Epithelial cell of proximal tubule (primary cell): ENCODE measurements around the gene MYO10. TPM values are rescaled to one million over a fixed set of nuclear protein-coding genes. Genes with fewer than 3 reads are reported as not detected.

ENCODE experiments used
- DNase-seq: peaks from one replicate; pipeline ENCODE4 v3.0.0-alpha.2; 2011; ENCODE audit warnings: low read depth
- H3K4me3 ChIP-seq: 2 replicates; pipeline ENCODE4 v1.5.1; 2011; ENCODE audit warnings: low read depth, mild to moderate bottlenecking, low read length
- CTCF ChIP-seq: conservative IDR thresholded peaks from 2 replicates; pipeline ENCODE4 v1.5.1; 2012; ENCODE audit warnings: low read depth, mild to moderate bottlenecking, low read length
- total RNA-seq: library from RNA; depleted of rRNA; stranded (reverse); fragments of >200 nt; gene quantifications from 2 replicates; pipeline ENCODE4 v1.2.3, GENCODE V29; 2015

MYO10 gene
- total RNA-seq, 1 donor from 2014 or later: 31.5 TPM

- no peak for DNase-seq
- no peak for TF ChIP-seq CTCF
These were observed 178.9 kb downstream of the MYO10 start for GRCh38 chr5:16757146-16757545.

GRCh38 chr5:16756692-16757091, 179.4 kb downstream of the MYO10 start:
- no peak for TF ChIP-seq CTCF
- H3K4me3 ChIP-seq: no peak overlapping the region
- no peak for DNase-seq

More at GRCh38 chr5:16757146-16757545, 178.9 kb downstream of the MYO10 start:
- H3K4me3 ChIP-seq: no peak overlapping the region

GRCh38 chr5:16755641-16756040, 180.4 kb downstream of the MYO10 start:
- H3K4me3 ChIP-seq: no peak overlapping the region
- no peak for DNase-seq
- TF ChIP-seq CTCF: no peak

GRCh38 chr5:16754601-16755000, 181.5 kb downstream of the MYO10 start:
- no peak overlapping the region for H3K4me3 ChIP-seq
- no peak for TF ChIP-seq CTCF
- no peak for DNase-seq

- no peak for TF ChIP-seq CTCF
- H3K4me3 ChIP-seq: no peak overlapping the region
- DNase-seq: no peak
These were observed 182.0 kb downstream of the MYO10 start for GRCh38 chr5:16754086-16754485.

- DNase-seq: no peak
- H3K4me3 ChIP-seq: no peak overlapping the region
- no peak for TF ChIP-seq CTCF
These were observed 185.6 kb downstream of the MYO10 start for GRCh38 chr5:16750445-16750844.

GRCh38 chr5:16749626-16750025, 186.5 kb downstream of the MYO10 start:
- DNase-seq: no peak
- H3K4me3 ChIP-seq: no peak overlapping the region
- no peak for TF ChIP-seq CTCF
